VCaP (cell line): ENCODE results near the gene TMEM132C.

Experiments used
- H3K27ac ChIP-seq: fragments of 450-650 bp; 2 replicates; pipeline ENCODE4 v1.5.1; 2017
- CTCF ChIP-seq: fragments of 450-650 bp; conservative IDR thresholded peaks from 2 replicates; pipeline ENCODE4 v1.5.1; 2017; ENCODE audit warnings: mild to moderate bottlenecking, moderate library complexity

The TMEM132C gene

GRCh38 chr12:128609861-128610260 lies 342.9 kb downstream of the TMEM132C start:
- no peak overlapping the region for H3K27ac ChIP-seq
- TF ChIP-seq CTCF, result no peak

- no peak overlapping the region for H3K27ac ChIP-seq
- TF ChIP-seq CTCF, result no peak
Measured at GRCh38 chr12:128611736-128612135, 344.8 kb downstream of the TMEM132C start.

- H3K27ac ChIP-seq, result no peak overlapping the region
- no peak for TF ChIP-seq CTCF
Measured at GRCh38 chr12:128612150-128612850, 345.3 kb downstream of the TMEM132C start.

- TF ChIP-seq CTCF, result peak; percentile 28; the same call in 1 of the 2 replicates
- H3K27ac ChIP-seq, result no peak overlapping the region
Measured at GRCh38 chr12:128613837-128614590, 347.0 kb downstream of the TMEM132C start.

- H3K27ac ChIP-seq, result no peak overlapping the region
- no peak for TF ChIP-seq CTCF
Measured at GRCh38 chr12:128617304-128617833, 350.4 kb downstream of the TMEM132C start.

- no peak for TF ChIP-seq CTCF
- no peak overlapping the region for H3K27ac ChIP-seq
Measured at GRCh38 chr12:128619263-128619662, 352.3 kb downstream of the TMEM132C start.

- TF ChIP-seq CTCF, result no peak
- no peak overlapping the region for H3K27ac ChIP-seq
Measured at GRCh38 chr12:128621304-128621703, 354.3 kb downstream of the TMEM132C start.
